Caco-2 (cell line): ENCODE data around the gene ZNF165. TPM values are rescaled to one million over a fixed set of nuclear protein-coding genes. Genes with fewer than 3 reads are reported as not detected.
"Not testable (repeated sequence)": the region's sequence is repeated elsewhere in the genome, so short reads cannot be mapped to it uniquely, and the experiment has no call there.

Experiments used
- BruUV-seq: library from RNA; stranded (reverse); fragments of 400-500 nt; replicated peaks from 2 replicates; lab custom pipeline; 2021; lab: Mats Ljungman, UMichigan
- CTCF ChIA-PET: fragments of 300-600 bp; sonication (Branson Sonifier 250); formaldehyde crosslinking; loops from one replicate; lab custom pipeline; 2022; ENCODE audit warnings: antibody characterized with exemption; lab: Charles Lee
- POLR2A ChIA-PET: fragments of 300-600 bp; sonication (Branson Sonifier 250); formaldehyde crosslinking; loops from one replicate; lab custom pipeline; 2022; ENCODE audit warnings: antibody characterized with exemption; lab: Charles Lee
- DNase-seq, 2 experiments: peaks; one replicate each; pipeline versions ENCODE4 v3.0.0 to v3.0.0-alpha.2; 2020 to 2022
- H3K27me3 ChIP-seq: replicated peaks from 2 replicates; pipeline ENCODE4 v1.6.0; 2011; ENCODE audit warnings: low read length; ENCODE audit not compliant: control insufficient read depth, insufficient read depth
- H3K36me3 ChIP-seq: 2 replicates; pipeline ENCODE4 v1.5.1; 2011; ENCODE audit warnings: low read length; ENCODE audit not compliant: control insufficient read depth, insufficient read depth
- H3K4me1 ChIP-seq: fragments of 250-450 bp; sonication (Bioruptor Pico); 2 replicates; pipeline ENCODE4 v1.5.1; 2020; ENCODE audit warnings: mild to moderate bottlenecking
- H3K4me3 ChIP-seq: 2 replicates; pipeline ENCODE4 v1.5.1; 2011; ENCODE audit warnings: low read depth, mild to moderate bottlenecking, control low read depth, low read length
- H3K9me3 ChIP-seq: fragments of 250-450 bp; sonication (Bioruptor Pico); 2 replicates; pipeline ENCODE4 v1.5.1; 2020; ENCODE audit warnings: mild to moderate bottlenecking, moderate library complexity
- H3K27ac Mint-ChIP-seq: one replicate; pipeline ENCODE4 v1.8.0; 2022; ENCODE audit warnings: mixed read lengths; ENCODE audit not compliant: unreplicated experiment
- H3K27me3 Mint-ChIP-seq: one replicate; pipeline ENCODE4 v1.8.0; 2022; ENCODE audit warnings: mixed read lengths; ENCODE audit not compliant: insufficient read depth, unreplicated experiment
- H3K36me3 Mint-ChIP-seq: one replicate; pipeline ENCODE4 v1.8.0; 2022; ENCODE audit warnings: mild to moderate bottlenecking, mixed read lengths; ENCODE audit not compliant: insufficient read depth, unreplicated experiment
- H3K4me1 Mint-ChIP-seq: one replicate; pipeline ENCODE4 v1.8.0; 2022; ENCODE audit warnings: low read depth, mixed read lengths; ENCODE audit not compliant: unreplicated experiment
- H3K4me3 Mint-ChIP-seq: one replicate; pipeline ENCODE4 v1.8.0; 2022; ENCODE audit warnings: mild to moderate bottlenecking, moderate library complexity, mixed read lengths; ENCODE audit not compliant: unreplicated experiment
- H3K9me3 Mint-ChIP-seq: one replicate; pipeline ENCODE4 v1.8.0; 2022; ENCODE audit warnings: mixed read lengths; ENCODE audit not compliant: unreplicated experiment
- CTCF ChIP-seq, 2 experiments: fragments of 200-600 bp in 1 of 2; IDR thresholded peaks; 1 replicate in 1 of 2; 2 replicates in 1 of 2; pipeline versions ENCODE4 v1.5.1 to v1.8.0; 2011 to 2022; ENCODE audit warnings: antibody characterized with exemption in 1 of 2, control low read depth in 1 of 2, inconsistent platforms in 1 of 2, low read depth in 1 of 2, low read length in 1 of 2, mild to moderate bottlenecking in 1 of 2, moderate library complexity in 1 of 2; ENCODE audit not compliant: insufficient read depth in 1 of 2, severe bottlenecking in 1 of 2, unreplicated experiment in 1 of 2
- intact Hi-C: fragments of 100-400 bp; cut with micrococcal nuclease; formaldehyde crosslinking; loops from one replicate; pipeline ENCODE4 v1.10.0; 2022; ENCODE audit not compliant: unreplicated experiment
- total RNA-seq: library from RNA; stranded (reverse); gene quantifications from 2 replicates; pipeline ENCODE4 v1.2.3, GENCODE V29; 2022

Gene ZNF165
- total RNA-seq, 1 experiment from 2014 or later, result 9.2 TPM

GRCh38 chr6:28064272-28064671, 16.1 kb upstream of the ZNF165 start:
- no peak for DNase-seq
- Mint-ChIP-seq H3K9me3 (no peaks in the 10 kb centered on the region), H3K27me3 (peaks cover 11% of the 10 kb centered on the region), H3K4me1 (no peaks in the 10 kb centered on the region), H3K4me3 (no peak overlapping the region), H3K27ac (no peak overlapping the region), H3K36me3 (no peaks in the 10 kb centered on the region)
- TF ChIP-seq CTCF (IDR thresholded peaks at IDR 0.05; ENCODE audit: insufficient read depth in 1 of 2, low read depth in 1 of 2, low read length in 1 of 2, severe bottlenecking in 1 of 2, unreplicated experiment in 1 of 2), result no peak
- Histone ChIP-seq H3K27me3 (no peaks in the 10 kb centered on the region), H3K4me3 (no peak overlapping the region), H3K4me1 (no peaks in the 10 kb centered on the region), H3K36me3 (no peaks in the 10 kb centered on the region), H3K9me3 (no peaks in the 10 kb centered on the region)
- POLR2A ChIA-PET, result no interaction called here
- CTCF ChIA-PET, result no interaction called here
- intact Hi-C loops, result no loop called here
- BruUV-seq, result no TSS peak

DNA sequence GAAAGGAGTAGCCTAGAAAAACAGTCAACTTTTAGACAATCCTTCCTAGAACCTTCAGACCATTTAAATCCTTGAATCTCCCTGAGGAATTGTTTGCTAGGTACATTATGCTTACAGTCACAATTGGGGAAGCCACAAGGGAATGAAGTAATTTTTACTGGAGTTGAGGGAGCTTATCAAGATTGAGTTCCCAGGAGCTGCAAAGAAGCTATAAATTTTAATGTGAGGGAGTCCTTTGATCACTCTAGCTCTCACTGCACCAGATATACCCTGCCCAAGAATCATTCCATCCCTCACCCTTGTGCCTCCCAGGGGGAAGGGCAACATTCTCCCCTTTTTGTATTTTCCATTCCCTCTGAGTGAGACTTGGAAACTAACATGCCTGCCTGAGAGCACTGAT, 12.3 kb upstream of the ZNF165 start:
- no peak overlapping the region for H3K4me3 Mint-ChIP-seq
- no peaks in the 10 kb centered on the region for H3K9me3 Mint-ChIP-seq
- POLR2A ChIA-PET, result no interaction called here

GRCh38 chr6:28070968-28071367, 9.4 kb upstream of the ZNF165 start:
- BruUV-seq, H3K27ac Mint-ChIP-seq, H3K4me3 Mint-ChIP-seq, CTCF ChIA-PET, POLR2A ChIA-PET, H3K4me1 ChIP-seq, H3K9me3 Mint-ChIP-seq, intact Hi-C loops, H3K4me1 Mint-ChIP-seq, H3K27me3 Mint-ChIP-seq, H3K36me3 Mint-ChIP-seq, H3K4me3 ChIP-seq, H3K9me3 ChIP-seq, H3K36me3 ChIP-seq, DNase-seq, H3K27me3 ChIP-seq: not testable (repeated sequence)

More for the DNA sequence above, 12.3 kb upstream of the ZNF165 start:
- H3K27me3 Mint-ChIP-seq, result peaks cover 11% of the 10 kb centered on the region
- no peaks in the 10 kb centered on the region for H3K36me3 Mint-ChIP-seq
- no peak for TF ChIP-seq CTCF (IDR thresholded peaks at IDR 0.05; ENCODE audit: insufficient read depth in 1 of 2, low read depth in 1 of 2, low read length in 1 of 2, severe bottlenecking in 1 of 2, unreplicated experiment in 1 of 2)
- no peaks in the 10 kb centered on the region for H3K4me1 Mint-ChIP-seq
- BruUV-seq, result no TSS peak
- H3K27ac Mint-ChIP-seq, result no peak overlapping the region
- H3K4me1 ChIP-seq, result no peaks in the 10 kb centered on the region
- intact Hi-C loops, result no loop called here
- no peak overlapping the region for H3K4me3 ChIP-seq
- no peaks in the 10 kb centered on the region for H3K36me3 ChIP-seq
- H3K27me3 ChIP-seq, result no peaks in the 10 kb centered on the region
- H3K9me3 ChIP-seq, result no peaks in the 10 kb centered on the region
- CTCF ChIA-PET, result no interaction called here
- DNase-seq, result no peak

DNA sequence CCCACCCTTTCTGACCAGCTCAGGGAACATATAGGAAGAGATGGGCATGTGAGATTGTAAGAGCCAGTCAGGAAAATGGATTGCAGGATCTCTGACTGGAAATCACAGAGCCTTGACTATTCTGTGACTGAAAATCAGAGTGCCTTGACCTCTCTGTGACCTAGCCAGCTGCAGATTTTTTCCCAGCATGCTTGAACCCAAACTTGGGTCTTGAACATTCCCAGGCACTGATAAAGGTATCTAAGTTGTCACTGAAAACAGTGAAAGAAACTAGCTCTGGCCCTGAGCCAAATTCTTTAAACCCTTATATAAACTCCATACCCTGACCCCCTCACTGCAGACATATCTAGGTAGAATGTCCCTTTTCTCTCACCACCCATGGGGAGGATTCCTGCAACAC, 2.3 kb upstream of the ZNF165 start:
- CTCF ChIA-PET, result no interaction called here
- intact Hi-C loops, result no loop called here
- H3K27ac Mint-ChIP-seq, result no peak overlapping the region

More for the DNA sequence above, 2.3 kb upstream of the ZNF165 start:
- Histone ChIP-seq H3K4me3 (no peak overlapping the region), H3K9me3 (no peaks in the 10 kb centered on the region), H3K27me3 (no peaks in the 10 kb centered on the region), H3K36me3 (no peaks in the 10 kb centered on the region), H3K4me1 (peaks cover 3% of the 10 kb centered on the region; the same call in 1 of the 2 replicates)
- Mint-ChIP-seq H3K27me3 (no peaks in the 10 kb centered on the region), H3K4me1 (peaks cover 16% of the 10 kb centered on the region), H3K36me3 (peaks cover 26% of the 10 kb centered on the region), H3K9me3 (peaks cover 9% of the 10 kb centered on the region), H3K4me3 (no peak overlapping the region)
- TF ChIP-seq CTCF (IDR thresholded peaks at IDR 0.05; ENCODE audit: insufficient read depth in 1 of 2, low read depth in 1 of 2, low read length in 1 of 2, severe bottlenecking in 1 of 2, unreplicated experiment in 1 of 2), result no peak
- no TSS peak for BruUV-seq
- no peak for DNase-seq
- POLR2A ChIA-PET, result interaction anchor here (0.6 kb wide), 1 partner anchor 268 kb away, joined by 3 read pairs; a partner anchor contains a TSS
